Mesenchymal stem cell (in vitro differentiated cells and primary cell): Measurements from ENCODE around the gene PCDHB12.
"Not testable (repeated sequence)": the region's sequence is repeated elsewhere in the genome, so short reads cannot be mapped to it uniquely, and the experiment has no call there.

Source experiments
- DNase-seq: peaks from one replicate; pipeline ENCODE4 v3.0.0-alpha.2; 2013
- H2AFZ ChIP-seq: one replicate; pipeline ENCODE4 v1.6.1; 2013; ENCODE audit warnings: low read depth, mild to moderate bottlenecking, control low read depth, inconsistent platforms, low read length, moderate library complexity
- H2AK5ac ChIP-seq: 2 replicates; pipeline ENCODE4 v1.6.1; 2013; ENCODE audit warnings: low read length, moderate library complexity, mild to moderate bottlenecking, inconsistent platforms; ENCODE audit not compliant: severe bottlenecking
- H2BK120ac ChIP-seq: one replicate; pipeline ENCODE4 v1.6.1; 2013; ENCODE audit warnings: low read depth, mild to moderate bottlenecking, inconsistent platforms, low read length, moderate library complexity
- H2BK12ac ChIP-seq, 2 experiments: one replicate each; pipeline ENCODE4 v1.6.1; 2013; ENCODE audit warnings: inconsistent platforms in 2 of 2, low read length in 2 of 2, mild to moderate bottlenecking in 2 of 2, moderate library complexity in 2 of 2, control low read depth in 1 of 2
- H2BK15ac ChIP-seq: one replicate; pipeline ENCODE4 v1.6.1; 2013; ENCODE audit warnings: mild to moderate bottlenecking, low read depth, inconsistent platforms; ENCODE audit not compliant: poor library complexity, severe bottlenecking
- H2BK5ac ChIP-seq: 2 replicates; pipeline ENCODE4 v1.6.1; 2013; ENCODE audit warnings: low read depth, mild to moderate bottlenecking, low read length, control low read depth, inconsistent platforms; ENCODE audit not compliant: poor library complexity, severe bottlenecking
- H3K14ac ChIP-seq, 2 experiments: one replicate each; pipeline ENCODE4 v1.6.1; 2013; ENCODE audit warnings: inconsistent platforms in 2 of 2, low read length in 2 of 2, control low read depth in 1 of 2, mild to moderate bottlenecking in 1 of 2, moderate library complexity in 1 of 2
- H3K18ac ChIP-seq, 2 experiments: one replicate each; pipeline ENCODE4 v1.6.1; 2013; ENCODE audit warnings: inconsistent platforms in 2 of 2, low read length in 2 of 2, control low read depth in 1 of 2, low read depth in 1 of 2, mild to moderate bottlenecking in 1 of 2
- H3K23ac ChIP-seq, 2 experiments: one replicate each; pipeline ENCODE4 v1.6.1; 2013; ENCODE audit warnings: inconsistent platforms in 2 of 2, low read length in 2 of 2, mild to moderate bottlenecking in 2 of 2, moderate library complexity in 2 of 2, control low read depth in 1 of 2
- H3K27ac ChIP-seq: 2 replicates; pipeline ENCODE4 v1.5.1; 2013; ENCODE audit warnings: mild to moderate bottlenecking, moderate library complexity, low read length, control low read depth, inconsistent platforms; ENCODE audit not compliant: poor library complexity, severe bottlenecking
- H3K27me3 ChIP-seq, 2 experiments: 2 replicates each; pipeline versions ENCODE4 v1.6.1 to v1.7.0; 2013; ENCODE audit warnings: low read length in 2 of 2, mild to moderate bottlenecking in 2 of 2, moderate library complexity in 2 of 2, control low read depth in 1 of 2, inconsistent platforms in 1 of 2; ENCODE audit not compliant: control insufficient read depth in 1 of 2, insufficient read depth in 1 of 2
- H3K36me3 ChIP-seq, 2 experiments: 2 replicates each; pipeline versions ENCODE4 v1.6.1 to v1.7.0; 2013; ENCODE audit warnings: low read length in 2 of 2, control low read depth in 1 of 2, inconsistent platforms in 1 of 2, low read depth in 1 of 2, mild to moderate bottlenecking in 1 of 2; ENCODE audit not compliant: insufficient read depth in 2 of 2, control insufficient read depth in 1 of 2
- H3K4ac ChIP-seq, 2 experiments: one replicate each; pipeline ENCODE4 v1.6.1; 2013; ENCODE audit warnings: inconsistent platforms in 2 of 2, low read length in 2 of 2, mild to moderate bottlenecking in 2 of 2, moderate library complexity in 2 of 2, control low read depth in 1 of 2, low read depth in 1 of 2
- H3K4me1 ChIP-seq: 2 replicates; pipeline ENCODE4 v1.6.1; 2013; ENCODE audit warnings: low read depth, low read length, control low read depth; ENCODE audit not compliant: control insufficient read depth, insufficient read depth
- H3K4me2 ChIP-seq: 2 replicates; pipeline ENCODE4 v1.6.1; 2013; ENCODE audit warnings: low read length, mild to moderate bottlenecking, inconsistent platforms; ENCODE audit not compliant: poor library complexity, severe bottlenecking
- H3K4me3 ChIP-seq, 2 experiments: 2 replicates each; pipeline versions ENCODE4 v1.5.1 to v1.7.0; 2013; ENCODE audit warnings: low read length in 2 of 2, mild to moderate bottlenecking in 2 of 2, control low read depth in 1 of 2, low read depth in 1 of 2; ENCODE audit not compliant: insufficient read depth in 1 of 2
- H3K79me1 ChIP-seq: replicated peaks from 2 replicates; pipeline ENCODE4 v1.6.1; 2013; ENCODE audit warnings: mild to moderate bottlenecking, control low read depth, low read length, inconsistent platforms; ENCODE audit not compliant: poor library complexity, severe bottlenecking
- H3K9ac ChIP-seq: 2 replicates; pipeline ENCODE4 v1.7.0; 2013; ENCODE audit warnings: mild to moderate bottlenecking, low read length, moderate library complexity
- H3K9me3 ChIP-seq: 2 replicates; pipeline ENCODE4 v1.7.0; 2013; ENCODE audit warnings: mild to moderate bottlenecking, low read length; ENCODE audit not compliant: control insufficient read depth
- H4K8ac ChIP-seq: one replicate; pipeline ENCODE4 v1.6.1; 2013; ENCODE audit warnings: inconsistent platforms, mild to moderate bottlenecking, low read length, moderate library complexity
- H4K91ac ChIP-seq: one replicate; pipeline ENCODE4 v1.6.1; 2013; ENCODE audit warnings: mild to moderate bottlenecking, low read length, inconsistent platforms
- WGBS: methylation state at CpG from one replicate; pipeline ENCODE4 v1.1.7; 2013; ENCODE audit warnings: mixed read lengths; 5-methylcytosine and 5-hydroxymethylcytosine counted together

PCDHB12 gene

GRCh38 chr5:141216035-141216434 lies 7.5 kb downstream of the PCDHB12 start:
- H3K4ac ChIP-seq, H2BK12ac ChIP-seq, H3K18ac ChIP-seq, H3K4me1 ChIP-seq, H3K27me3 ChIP-seq, H3K9ac ChIP-seq, H4K8ac ChIP-seq, H3K27ac ChIP-seq, H3K4me2 ChIP-seq, H3K23ac ChIP-seq, H2BK5ac ChIP-seq, H3K79me1 ChIP-seq, H2BK15ac ChIP-seq, H2BK120ac ChIP-seq, H2AFZ ChIP-seq, H3K14ac ChIP-seq, H3K4me3 ChIP-seq, DNase-seq, H4K91ac ChIP-seq, H2AK5ac ChIP-seq, H3K36me3 ChIP-seq: not testable (repeated sequence)
- H3K9me3 ChIP-seq = peaks cover 77% of the 10 kb centered on the region
- 71% methylated on average over 10 of the region's 26 CpGs for WGBS

GRCh38 chr5:141223112-141223783 lies 14.7 kb downstream of the PCDHB12 start, which contains the start of gene PCDHB14:
Gene PCDHB14, plus strand, starts transcription at chr5:141223343. Its CDS starts 163 bp downstream, at chr5:141223506.
- H3K4me2 ChIP-seq = peak within 1 kb of the TSS; percentile 16
- no peaks in the 10 kb centered on the region for H3K4me1 ChIP-seq
- H2BK5ac ChIP-seq = no peak within 1 kb of the TSS
- H3K14ac ChIP-seq = no peak within 1 kb of the TSS
- 46% methylated on average over 15 of the region's 15 CpGs for WGBS
- no peak within 1 kb of the TSS for H4K91ac ChIP-seq
- H3K36me3 ChIP-seq = peaks cover 0 to 4% of the 10 kb centered on the region in 2 experiments
- H3K79me1 ChIP-seq = peaks cover 2% of the 10 kb centered on the region
- H3K9me3 ChIP-seq = peaks cover 87% of the 10 kb centered on the region
- no peak within 1 kb of the TSS for H2AFZ ChIP-seq
- no peak within 1 kb of the TSS for H3K23ac ChIP-seq
- peak within 1 kb of the TSS in 1 of 2 experiments; percentile 64 for H3K4me3 ChIP-seq
- no peak within 1 kb of the TSS for H4K8ac ChIP-seq
- H2AK5ac ChIP-seq = no peak within 1 kb of the TSS
- no peak within 1 kb of the TSS for H3K27ac ChIP-seq
- no peak within 1 kb of the TSS for H2BK15ac ChIP-seq
- peak; percentile 23 for DNase-seq
- H3K27me3 ChIP-seq = no peaks in the 10 kb centered on the region
- H2BK120ac ChIP-seq = no peak within 1 kb of the TSS
- H3K4ac ChIP-seq = no peak within 1 kb of the TSS
- no peak within 1 kb of the TSS for H2BK12ac ChIP-seq
- H3K18ac ChIP-seq = no peak within 1 kb of the TSS
- H3K9ac ChIP-seq = peak within 1 kb of the TSS; percentile 36

GRCh38 chr5:141224844-141225243 lies 16.3 kb downstream of the PCDHB12 start:
- not testable (repeated sequence) for H3K27ac ChIP-seq, H2BK5ac ChIP-seq, H2BK120ac ChIP-seq, H3K4me1 ChIP-seq, H3K4me2 ChIP-seq, H4K8ac ChIP-seq, DNase-seq, H3K18ac ChIP-seq, H2AK5ac ChIP-seq, H3K4me3 ChIP-seq, H4K91ac ChIP-seq, H2AFZ ChIP-seq, H3K36me3 ChIP-seq, H3K14ac ChIP-seq, H3K27me3 ChIP-seq, H3K79me1 ChIP-seq, H3K9ac ChIP-seq, H2BK12ac ChIP-seq, H3K23ac ChIP-seq, H2BK15ac ChIP-seq, H3K4ac ChIP-seq
- peaks cover 81% of the 10 kb centered on the region for H3K9me3 ChIP-seq
- 93% methylated on average over 19 of the region's 40 CpGs for WGBS

- H3K27me3 ChIP-seq, H3K9ac ChIP-seq, H4K91ac ChIP-seq, H3K4me3 ChIP-seq, H2AFZ ChIP-seq, H3K36me3 ChIP-seq, H2BK5ac ChIP-seq, DNase-seq, H3K18ac ChIP-seq, H2BK12ac ChIP-seq, H2AK5ac ChIP-seq, H3K4ac ChIP-seq, H4K8ac ChIP-seq, H2BK15ac ChIP-seq, H3K23ac ChIP-seq, H3K4me1 ChIP-seq, H3K27ac ChIP-seq, H2BK120ac ChIP-seq, H3K79me1 ChIP-seq, H3K4me2 ChIP-seq, H3K14ac ChIP-seq: not testable (repeated sequence)
- 92% methylated on average over 15 of the region's 30 CpGs for WGBS
- peaks cover 79% of the 10 kb centered on the region for H3K9me3 ChIP-seq
Observed at GRCh38 chr5:141225421-141225820, 16.9 kb downstream of the PCDHB12 start.
